GM19463 (cell line): ENCODE results near the gene MAPK11.

Source experiments
- ATAC-seq: cut with Tn5 transposase; IDR thresholded peaks from one replicate; pipeline ENCODE4 v1.9.1; 2021; ENCODE audit warnings: mild to moderate bottlenecking, moderate library complexity; ENCODE audit not compliant: unreplicated experiment

The MAPK11 gene

DNA sequence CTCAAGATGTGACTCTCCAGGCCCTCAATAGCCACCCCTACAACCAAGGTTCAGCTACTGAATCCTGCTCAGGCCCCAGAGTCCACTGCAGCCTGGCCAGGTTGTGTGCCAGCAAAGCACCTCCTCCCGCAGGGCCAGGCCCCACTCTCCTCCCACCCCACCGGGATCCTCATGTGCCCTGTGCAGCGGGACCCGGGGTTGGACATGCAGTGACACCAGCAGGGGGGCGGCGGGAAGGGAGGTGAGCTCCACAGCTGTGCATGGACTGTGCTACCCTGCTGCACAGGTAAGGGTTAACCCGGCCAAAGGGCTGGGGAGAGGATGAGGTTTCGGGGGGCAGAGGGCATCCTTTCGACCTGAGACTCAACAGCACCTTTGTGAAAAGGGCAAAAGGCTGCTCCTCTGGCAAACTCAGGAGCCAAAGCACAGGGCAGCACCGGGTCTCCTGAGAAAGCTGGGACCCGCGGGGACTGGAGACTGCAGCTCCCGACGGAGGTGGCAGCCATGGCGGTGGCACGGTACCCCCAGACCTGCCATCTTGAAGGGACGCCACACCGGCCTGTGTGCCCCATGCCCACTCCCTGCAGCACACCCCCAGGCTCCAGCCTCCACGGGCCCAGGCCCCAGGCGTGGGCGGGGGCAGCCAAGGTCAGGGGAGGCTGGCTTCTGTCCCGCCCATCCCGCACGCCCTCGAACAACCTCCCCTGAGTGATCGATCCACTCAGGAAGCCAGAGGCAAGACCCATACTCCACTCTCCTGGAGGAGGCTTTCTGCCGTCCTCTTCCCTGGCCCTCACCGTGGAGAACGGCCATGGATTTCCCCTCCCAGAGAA is 26.7 kb upstream of the MAPK11 start:
- no peak for ATAC-seq

DNA sequence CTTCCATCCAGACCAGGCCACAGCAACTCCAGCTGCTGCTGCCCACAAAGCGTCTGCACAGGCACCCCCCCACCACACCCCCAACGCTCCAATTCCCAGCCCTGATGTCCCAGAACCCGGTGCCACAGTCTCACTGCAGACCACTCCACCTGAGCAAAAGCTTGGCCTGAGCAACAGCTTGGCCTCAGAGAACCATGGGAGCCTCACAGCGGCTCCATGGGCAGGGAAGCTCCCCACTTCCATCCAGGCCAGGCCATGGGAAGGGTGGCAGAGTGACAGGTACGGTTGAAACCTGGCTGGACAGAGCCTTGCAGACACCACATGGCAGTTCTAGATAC is 24.1 kb upstream of the MAPK11 start:
- ATAC-seq: no peak

DNA sequence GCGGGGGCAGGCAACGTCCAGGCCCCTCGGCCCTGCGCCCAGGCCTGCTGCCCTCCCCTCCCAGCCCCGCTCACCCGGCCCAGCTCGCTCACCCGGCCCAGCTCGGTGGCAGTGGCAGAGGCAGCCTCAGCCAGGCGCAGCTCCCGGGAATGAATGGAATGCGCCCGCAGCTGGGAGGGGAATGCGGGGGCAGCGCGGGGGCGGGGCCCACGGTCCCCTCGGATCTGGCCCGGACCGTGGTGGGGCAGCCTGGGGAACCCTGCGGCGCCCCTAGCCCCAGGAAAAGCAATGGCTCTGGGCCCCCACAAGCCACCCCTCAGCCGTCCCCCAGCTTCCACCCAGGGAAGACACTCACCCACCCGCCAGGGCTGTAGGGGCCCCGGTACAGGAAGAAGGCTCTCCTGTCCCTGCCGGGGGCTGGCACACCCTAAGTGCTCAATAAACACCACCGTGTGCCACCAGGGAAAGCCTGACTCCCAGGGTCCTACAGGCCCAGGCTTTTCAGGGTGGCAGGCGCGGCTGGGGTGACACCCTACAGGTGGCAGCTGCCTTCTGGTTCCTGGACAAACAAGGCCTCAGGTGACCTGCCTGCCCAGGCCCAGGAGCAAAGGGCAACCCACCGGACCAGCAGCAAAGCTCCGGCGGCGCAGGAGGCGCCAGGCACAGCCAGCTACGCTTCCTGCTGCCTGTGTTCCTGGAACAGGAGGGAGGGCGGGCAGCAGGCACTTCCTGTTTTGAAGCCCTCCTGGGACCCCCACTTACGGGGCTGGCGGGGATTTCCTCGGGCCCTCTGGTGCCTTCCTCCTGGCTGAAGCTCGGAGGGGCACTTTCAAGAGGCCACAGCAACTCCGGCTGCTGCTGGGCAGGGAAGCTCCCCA is 23.5 kb upstream of the MAPK11 start:
- ATAC-seq: no peak

DNA sequence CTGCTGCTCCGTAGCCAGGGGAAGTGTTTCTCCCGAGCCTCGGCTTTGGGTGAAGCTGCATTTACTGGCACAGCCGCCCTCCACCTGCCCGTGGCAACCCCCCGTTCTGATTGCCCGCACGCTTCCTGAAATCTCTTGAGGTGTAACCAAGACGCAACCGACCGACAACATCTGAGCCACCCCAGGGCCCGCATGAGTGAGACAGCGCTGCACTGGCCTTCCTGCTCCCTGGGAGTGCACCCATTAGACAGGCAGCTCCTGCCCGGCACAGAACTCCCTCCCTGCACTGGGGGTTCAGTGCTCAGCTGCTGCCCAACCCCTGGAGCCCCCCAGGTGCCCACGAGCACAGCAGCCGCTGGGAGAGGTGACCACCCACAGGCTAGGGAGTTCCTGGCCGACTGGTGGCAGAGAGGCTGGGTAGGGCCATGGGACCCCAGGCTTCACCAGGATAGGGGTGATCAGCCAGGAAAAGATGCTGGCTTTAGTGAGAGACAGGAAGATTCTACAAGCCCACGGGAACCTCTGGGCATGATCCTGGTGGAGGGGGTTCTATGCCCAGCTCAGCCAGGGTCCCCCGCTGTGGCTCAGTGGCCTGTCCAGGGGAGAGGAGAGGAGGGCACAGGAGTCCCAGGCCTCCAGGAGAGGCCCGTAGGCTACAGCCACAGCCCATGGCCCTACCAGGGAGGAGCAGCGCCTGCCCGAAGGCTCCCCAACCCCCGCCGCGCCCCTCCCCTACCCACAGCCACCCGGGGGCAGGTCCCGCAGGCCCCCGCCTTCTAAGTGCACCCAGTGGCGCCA is 22.7 kb upstream of the MAPK11 start:
- ATAC-seq: no peak

DNA sequence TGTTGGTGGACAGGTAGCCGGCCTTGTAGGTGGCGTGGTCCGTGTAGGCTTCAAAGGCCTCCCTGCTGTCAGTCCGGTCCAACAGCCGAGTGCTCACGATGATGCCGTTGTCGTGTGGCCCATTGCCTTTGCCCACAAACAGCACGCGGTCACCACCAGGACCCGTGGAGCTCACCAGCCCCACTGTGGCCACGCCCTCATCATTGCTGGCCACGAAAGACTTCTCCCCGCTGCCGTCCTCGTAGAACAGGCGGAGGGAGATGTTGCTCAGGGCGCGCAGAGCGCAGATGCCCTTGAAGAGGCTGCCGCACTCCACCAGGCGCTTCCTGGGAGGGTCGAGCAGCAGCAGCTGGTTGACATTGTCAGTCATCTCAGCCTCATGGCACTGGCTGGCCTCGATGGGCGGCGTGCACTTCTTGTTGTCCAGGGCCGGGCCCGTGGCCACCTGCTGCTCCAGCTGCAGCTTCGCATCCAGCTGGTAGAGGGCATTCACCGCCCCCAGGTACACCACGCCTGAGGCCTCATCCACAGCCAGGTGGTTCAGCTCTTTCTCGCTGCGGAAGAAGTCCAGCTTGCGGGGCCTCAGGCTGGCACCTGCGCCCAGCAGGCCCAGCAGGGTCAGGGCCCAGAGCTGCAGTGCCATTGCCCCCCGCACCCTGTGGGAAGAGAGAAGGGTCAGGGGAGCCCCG is 19.9 kb upstream of the MAPK11 start:
- ATAC-seq: no peak

DNA sequence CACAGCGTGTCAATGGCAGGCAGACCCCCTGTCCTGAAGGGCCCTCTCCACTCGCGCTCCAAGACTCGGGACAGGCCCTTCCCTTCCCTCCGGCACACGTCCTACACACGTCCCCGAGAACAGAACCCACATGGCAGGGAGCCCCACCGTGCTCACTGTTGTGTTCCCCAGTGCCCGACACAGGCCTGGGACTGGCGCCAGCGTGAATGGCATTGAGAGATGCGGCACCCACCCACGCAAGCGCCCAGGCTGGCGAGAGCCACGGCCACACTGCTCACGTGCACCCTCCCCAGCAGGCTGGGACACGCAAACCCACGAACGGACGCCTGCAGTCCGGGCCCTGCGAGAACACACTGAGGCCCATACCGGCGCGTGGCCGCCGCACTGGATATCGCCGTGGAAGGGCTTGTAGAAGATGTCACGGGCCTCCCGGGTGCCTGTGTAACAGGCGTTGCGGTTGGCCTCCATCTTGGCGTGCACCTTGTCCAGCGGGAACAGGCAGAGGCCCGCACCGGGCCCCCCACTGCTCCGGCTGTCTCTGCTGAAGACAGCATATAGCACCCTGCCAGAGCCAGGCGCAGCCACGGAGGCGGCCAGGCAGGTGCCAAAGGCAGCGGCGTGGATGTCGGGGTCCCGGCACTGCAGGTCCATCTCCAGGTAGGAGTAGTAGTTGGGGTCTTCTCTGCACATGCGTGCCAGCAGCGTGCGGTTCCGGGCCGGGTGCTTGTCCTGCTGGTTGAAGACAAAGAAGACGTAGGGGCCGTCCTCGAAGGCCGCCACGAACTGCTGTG is 19.2 kb upstream of the MAPK11 start:
- ATAC-seq: no peak

DNA sequence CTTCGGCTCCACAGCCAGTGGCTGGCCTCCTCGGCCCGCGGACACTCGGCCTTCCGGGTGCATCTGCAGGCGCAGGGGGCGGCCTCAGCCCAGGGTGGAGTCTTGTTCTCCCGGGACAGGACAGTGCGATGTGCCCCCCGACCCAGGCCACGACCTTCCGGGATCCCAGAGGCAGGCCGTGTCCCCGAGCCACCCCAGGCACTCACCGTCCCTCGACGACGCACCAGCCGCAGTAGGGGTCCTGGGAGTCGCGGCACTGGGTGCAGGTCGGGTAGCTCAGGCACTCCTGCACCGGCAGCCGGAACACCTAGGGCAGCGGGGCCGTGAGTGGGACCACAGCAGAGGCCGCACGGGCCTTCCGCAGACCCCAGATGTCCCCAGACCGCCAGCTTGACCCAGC is 17.6 kb upstream of the MAPK11 start:
- ATAC-seq: no peak

DNA sequence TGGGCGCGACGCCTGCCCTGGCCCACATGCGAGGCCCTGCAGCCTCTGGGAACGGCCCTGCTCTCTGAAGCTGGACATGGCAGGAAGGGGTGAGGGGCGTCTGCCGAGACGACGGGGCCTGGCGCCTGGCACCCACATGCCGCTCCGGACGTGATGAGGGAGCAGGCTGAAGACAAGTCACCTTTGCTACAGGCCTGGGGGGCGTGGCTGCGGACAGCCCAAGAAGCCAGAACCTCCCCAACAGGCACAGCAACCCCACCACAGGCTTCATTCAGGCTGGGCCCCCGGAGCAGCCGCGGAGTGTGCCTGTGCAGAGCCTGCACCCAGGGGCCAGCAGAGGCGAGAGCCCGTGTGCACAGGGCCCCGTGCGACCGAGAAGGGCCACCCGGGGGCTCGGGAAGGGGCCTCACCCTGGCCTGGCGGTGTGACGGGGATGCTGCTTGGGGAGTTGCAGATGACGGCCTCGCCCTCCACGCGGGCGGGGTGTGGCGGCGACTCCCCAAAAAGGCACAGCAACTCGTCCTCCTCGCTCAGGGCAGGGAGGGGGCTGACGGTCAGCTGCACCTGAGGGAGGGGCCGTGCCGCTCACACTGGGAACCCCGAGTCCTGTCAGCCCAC is 16.6 kb upstream of the MAPK11 start:
- no peak for ATAC-seq

DNA sequence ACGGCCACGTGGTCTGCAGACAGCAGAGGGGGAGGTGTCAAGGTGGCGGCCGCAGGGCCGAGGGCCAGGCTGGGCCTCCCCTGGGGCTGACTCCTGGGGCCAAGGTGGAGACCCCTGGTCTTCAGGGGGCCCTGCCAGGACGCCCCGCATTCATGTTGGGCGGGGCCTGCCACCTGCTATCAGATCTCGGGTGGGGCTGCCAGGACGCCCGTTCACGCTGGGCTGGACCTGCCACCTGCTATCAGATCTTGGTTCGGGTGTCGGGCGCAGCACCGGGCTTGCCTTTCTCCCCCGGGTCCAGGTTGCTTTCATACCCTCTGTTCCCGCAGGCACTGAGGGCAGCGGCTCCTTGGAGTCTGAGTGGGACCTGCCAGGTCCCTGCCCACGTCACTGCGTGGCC is 16.1 kb upstream of the MAPK11 start:
- no peak for ATAC-seq

DNA sequence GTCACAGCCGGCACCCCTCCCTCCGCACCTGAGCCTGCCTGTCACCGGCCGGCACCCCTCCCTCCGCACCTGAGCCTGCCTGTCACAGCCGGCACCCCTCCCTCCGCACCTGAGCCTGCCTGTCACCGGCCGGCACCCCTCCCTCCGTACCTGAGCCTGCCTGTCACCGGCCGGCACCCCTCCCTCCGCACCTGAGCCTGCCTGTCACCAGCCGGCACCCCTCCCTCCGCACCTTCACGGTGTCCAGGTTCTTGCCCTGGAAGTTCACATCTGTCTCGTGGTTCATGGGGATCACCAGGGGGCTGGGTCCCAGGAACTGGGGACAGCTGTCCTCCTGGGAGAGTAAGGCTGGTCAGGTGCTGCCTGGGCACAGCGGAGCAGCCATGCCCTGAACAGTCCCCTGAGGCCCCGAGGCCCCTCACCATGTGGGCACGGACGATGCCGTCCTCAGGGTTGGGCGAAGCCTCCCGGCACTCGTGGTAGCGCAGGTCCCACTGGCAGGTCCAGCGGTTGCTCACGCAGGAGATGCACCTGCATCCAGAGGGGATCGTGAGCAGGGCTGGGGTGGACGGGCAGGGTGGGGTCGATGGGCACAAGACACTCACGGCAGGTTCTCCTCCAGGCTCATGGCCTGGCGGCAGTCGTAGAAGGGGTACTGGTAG is 15.5 kb upstream of the MAPK11 start:
- ATAC-seq: no peak

DNA sequence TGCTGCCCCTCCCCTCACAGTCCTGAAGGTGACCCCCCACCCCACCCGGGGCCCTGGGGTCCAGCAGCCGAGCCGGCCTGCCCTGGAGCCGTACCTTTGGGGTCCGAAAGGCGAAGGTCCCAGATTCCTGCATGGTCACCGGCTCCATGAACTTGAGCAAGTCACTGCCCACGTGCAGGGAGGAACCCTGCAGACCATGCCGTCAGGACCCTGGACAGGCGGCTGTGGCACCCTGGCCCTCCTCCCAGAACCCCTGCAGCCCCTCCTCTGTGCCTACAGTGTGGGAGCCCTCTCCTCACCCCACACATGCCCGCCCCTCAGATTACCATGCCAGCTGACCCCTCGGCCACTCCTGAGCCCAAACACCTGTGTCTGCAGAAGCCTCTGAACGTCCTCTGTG is 14.3 kb upstream of the MAPK11 start:
- ATAC-seq: no peak

DNA sequence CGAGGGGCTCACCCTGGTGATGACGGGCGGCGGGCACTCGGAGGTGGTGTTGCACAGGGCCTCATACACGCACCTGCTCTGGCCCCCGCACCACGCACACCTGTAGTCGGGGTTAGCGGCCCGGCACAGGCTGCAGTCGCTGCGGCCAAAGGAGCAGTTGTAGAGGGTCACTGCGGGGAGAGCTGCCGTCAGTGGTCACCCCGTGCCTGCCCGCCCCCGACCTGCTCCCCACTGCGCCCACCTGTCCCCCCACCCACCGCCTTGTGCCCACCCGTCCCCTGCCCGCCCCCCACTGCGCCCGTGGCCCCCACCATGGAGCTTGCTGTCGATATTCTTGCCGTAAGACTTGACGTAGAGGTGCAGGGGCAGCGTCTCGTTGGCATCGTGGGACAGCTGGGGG is 13.6 kb upstream of the MAPK11 start:
- no peak for ATAC-seq

DNA sequence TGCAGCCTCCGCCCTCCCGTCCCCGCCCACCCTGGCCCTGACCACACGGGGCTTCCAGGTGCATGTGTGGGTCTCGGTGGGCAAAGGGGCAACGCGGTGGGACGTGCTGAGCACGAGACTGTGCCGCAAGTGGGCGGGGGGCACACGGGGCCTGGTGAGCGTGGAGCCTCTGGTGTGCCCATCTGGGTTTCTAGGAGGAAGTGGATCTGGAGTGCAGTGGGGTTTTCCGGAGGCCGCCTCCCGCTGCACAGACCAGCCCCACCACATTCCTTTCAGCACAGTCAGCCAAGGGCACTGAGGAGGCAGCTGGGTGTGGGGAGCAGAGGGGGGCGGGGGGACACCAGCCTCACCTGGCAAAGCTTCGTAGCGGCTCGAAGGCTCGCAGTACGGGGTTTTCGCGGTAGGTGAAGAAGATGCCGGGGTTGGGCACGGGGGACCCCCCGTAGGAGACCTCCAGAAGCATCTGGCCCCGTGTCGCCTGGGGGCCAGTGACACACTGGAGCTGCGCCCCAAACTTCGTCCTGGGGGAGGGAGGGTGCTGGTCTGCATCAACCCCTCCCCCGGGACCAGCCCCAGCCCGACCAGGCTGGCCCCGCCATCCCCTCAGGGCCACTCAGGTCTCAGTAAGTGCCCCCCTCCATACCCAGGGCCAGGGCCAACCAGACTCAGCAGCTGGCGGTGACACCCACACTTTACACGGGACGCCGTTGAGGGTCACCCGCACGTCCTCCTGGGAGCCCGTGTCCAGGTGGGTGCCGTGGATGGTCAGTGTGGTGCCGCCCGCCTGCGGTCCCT is 12.4 kb upstream of the MAPK11 start:
- ATAC-seq: no peak

DNA sequence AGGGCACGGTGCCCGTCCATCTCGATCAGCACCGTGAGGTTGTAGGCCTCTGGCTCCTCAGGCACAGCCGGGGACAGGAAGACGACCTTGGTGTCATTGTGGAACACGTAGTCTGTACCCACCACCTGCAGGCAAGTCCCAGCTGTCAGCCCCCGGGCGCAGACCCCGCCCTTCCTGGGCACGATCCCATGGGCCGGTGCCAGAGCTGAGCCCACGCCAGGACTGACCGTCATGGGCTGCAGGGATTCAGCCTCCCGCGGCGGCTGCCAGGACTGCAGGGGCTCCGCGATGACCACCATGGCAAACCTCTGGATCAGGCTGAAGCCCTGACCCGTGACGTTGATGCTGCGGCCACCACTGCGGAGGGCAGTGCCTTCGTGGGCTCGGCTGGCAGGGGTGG is 11.8 kb upstream of the MAPK11 start:
- ATAC-seq: no peak

DNA sequence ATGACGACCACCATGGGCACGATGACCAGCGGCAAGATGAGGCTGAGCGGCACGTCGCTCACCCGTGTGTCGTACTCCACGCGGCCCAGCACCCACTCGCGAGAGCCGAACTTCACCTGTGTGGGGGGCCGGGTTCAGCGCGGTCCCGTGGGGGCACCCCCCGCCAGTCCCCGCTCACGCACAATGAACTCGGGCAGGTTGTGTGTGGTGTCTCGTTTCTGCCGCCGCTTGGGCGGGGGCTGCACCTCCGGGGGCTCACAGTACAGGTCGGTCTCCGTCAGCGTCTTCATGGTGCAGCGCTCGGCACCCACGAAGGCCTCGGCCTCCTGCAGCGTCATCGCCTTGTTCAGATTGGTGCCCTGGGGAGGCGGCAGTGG is 11.2 kb upstream of the MAPK11 start:
- ATAC-seq: no peak

DNA sequence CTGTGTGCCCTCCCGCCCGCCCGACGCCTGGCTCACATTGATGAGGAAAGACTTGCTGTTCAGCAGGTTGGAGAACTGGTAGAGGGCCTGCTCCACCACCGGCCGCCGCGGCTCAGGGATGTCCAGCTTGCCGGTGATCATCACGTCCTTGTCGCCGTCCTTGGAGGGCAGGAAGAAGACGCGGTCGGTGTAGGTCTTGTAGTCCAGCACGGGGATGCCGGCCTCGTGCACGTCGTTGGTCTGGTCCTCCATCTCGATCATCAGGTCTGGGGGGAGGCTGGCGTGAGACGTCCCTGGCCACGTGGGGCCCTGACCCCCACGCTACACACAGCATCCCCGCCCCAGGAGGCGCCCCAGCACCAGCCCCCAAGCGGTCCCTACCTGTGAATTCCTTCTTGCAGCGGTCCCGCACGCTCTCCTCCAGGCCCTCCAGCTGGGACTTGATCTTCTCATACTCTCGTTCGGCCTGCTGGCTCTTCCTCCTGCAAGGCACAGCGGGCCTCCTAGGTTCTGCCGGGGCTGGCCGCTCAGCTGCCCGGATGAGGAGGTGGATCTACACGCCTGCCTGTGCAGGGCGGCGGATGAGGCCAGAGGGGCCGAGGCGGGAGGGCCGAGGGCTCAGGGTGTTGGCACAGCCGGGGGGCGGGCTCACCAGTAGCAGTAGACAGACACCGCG is 10.7 kb upstream of the MAPK11 start:
- ATAC-seq: no peak

DNA sequence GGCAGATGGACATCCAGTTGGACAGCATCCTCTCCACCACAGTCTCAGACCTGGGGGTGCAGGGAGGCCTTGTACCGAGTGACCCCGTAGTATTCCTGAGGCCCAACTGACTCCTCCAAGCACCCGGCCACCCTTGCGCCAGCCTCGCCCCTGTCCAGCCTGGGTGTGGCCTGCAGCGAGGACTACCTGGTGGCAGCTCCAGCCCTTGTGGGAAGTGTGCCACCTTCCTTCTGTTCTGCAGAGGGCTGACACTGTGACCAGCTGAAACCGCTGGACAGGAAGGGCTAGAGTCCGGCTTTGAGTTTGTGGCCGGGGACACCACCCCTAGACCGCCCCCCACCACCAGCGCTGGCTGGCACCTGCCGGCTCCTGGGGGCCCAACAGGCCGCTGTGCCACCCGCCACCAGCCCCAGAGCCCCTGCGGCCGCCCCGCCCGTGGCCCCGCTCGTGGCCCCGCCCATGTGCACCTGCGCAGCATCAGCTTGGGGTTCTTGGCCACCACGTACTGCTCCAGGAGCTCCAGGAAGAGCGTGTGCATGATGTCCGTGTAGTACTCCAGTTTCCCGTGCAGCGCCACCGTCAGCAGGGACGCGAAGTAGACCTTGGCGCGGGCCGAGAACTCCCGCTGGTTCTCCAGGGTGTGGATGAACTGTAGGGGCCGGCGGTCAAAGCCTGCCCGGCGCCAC is 10.0 kb upstream of the MAPK11 start:
- ATAC-seq: no peak
